ENCODE results near the gene AXIN1.
"Not testable (repeated sequence)": the region's sequence is repeated elsewhere in the genome, so short reads cannot be mapped to it uniquely, and the experiment has no call there.

The AXIN1 gene

GRCh38 chr16:381012-381788 is 28.7 kb upstream of the AXIN1 start:
- peak in 3 of 6 experiments; percentile 43 to 55 (median 47) for DNase-seq

DNA sequence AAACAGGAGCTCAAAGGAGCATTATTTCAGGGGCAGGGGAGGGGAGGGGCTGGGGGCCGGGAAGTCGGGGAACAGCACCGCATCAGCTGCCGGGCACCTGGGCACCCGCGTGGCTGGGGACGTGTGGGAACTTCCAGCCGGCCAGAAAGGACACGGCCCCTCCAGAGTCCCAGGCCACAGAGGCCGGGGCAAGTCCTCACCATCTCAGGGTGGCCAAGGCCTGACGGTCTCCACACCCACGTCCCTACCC is 28.2 kb upstream of the AXIN1 start:
- no peak for DNase-seq

- peak in 5 of 6 experiments; percentile 17 to 51 (median 39) for DNase-seq
These were observed 27.6 kb upstream of the AXIN1 start for GRCh38 chr16:379961-380761.

- no peak for DNase-seq
These were observed 26.8 kb upstream of the AXIN1 start for GRCh38 chr16:379183-379960.

DNA sequence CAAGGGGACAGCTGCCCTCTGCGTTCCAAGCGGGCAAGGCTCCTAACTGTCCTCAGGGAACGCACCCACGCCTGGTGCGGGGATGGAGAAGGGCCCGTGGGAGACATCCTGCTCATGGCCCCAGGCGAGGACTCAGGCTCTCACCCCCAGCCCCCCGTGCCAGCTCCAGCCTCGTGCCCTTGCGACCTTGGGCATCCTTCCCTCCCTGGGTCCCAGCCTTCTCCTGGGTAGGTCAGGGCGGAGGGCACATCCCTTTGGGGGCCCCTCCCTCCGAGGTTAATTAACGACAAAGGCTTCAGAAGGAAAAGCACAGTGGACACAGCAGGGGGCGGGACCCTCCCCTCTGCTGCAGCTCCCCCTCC is 26.3 kb upstream of the AXIN1 start:
- no peak for DNase-seq

GRCh38 chr16:378113-378820 is 25.7 kb upstream of the AXIN1 start:
- DNase-seq, result not testable (repeated sequence)

DNA sequence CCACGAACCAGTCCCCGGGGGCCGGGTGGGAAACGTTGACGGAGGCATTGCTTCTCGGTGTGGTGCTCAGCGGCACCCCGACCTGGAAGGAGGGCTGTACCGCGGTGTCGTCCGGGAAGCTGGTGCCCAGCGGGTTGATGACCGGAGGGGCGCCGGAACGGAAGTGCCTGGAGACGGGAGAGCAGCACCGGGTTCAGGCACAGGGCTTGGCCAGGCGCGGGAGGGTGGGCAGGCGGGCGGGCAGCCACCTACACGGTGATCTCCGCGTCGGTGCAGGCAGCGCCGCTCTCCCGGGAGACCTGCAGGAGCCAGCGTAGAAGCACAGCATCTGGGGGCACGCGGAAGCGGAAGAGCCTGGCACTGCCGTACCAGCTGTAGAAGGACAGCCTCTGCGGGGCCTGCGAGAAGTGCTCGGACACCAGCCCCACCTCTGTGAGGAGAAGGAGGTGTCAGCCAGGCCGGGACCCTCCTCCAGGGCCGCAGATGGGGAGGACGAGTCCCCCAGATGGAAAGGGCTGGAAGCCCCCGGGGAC is 25.0 kb upstream of the AXIN1 start:
- DNase-seq, result no peak

DNA sequence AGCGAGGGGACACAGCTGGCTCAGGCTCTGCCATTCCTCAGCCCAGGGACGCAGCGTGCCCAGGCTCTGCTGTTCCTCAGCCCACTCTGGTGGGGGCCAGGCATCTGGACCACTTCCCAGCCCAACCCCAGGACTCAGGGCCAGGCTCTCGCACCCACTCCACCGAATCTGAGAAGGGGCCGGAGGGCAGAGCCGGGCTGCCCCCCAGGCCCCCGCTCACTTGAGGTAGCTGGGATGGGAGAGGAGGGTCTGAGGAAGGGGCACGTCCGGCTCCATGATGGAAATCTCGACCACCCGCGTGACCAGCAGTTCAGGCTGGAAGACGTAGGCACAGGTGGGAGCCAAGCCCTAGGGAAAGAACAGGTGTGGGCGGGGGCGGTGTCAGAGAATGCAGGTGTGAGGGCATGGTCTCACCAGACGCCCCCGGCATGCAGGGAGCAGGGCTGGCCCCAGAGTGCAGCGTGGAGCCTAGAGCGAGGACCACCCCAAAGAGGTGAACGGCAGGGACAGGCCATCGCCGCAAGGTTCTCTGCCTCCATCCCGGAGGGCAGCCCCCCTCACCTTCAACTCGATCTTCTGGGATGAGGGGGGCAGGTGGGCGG is 24.4 kb upstream of the AXIN1 start:
- DNase-seq, result no peak

DNA sequence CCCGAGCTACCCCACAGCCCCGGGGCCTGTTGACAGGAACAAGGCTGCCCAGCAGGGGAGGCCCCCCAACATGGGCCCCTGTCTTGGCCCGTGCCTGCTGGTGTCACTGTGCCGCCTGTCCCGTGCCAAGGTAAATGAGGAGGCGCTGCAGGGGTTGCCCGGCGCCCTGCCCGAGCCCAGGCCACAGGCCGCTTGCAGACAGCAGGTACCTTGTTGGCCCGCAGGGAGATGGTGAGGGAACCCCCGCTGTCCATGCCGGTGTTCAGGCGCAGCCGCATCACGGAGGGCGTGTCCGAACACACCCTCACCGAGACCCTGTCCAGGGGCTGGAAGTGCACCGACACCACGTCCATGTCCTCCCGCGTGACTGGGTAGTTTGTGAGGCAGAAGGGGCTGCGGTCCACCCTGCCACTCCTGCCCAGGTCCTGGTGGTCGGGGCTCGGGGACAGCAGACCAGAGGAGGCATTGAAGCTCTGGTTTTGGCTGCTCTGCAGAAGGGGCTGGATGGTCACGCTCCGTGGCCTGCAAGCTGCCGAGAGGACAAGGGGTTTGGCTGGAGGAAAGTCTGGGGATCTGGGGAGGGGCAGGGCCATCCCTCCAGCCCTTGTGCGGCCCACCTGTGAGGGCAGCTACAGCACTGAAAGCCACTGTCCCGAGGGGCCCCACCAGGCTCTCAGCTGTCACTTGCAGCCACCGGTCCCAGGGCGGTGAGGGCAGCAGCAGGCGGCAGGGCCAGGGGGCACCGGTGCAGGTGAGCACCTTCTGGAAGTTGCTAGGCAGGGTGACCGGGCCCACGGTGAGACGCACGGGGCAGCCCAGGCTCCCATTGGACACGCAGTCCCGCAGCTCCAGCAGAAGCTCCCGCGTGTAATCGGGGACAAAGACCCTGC is 23.6 kb upstream of the AXIN1 start:
- DNase-seq, result no peak

GRCh38 chr16:375212-375611 is 22.7 kb upstream of the AXIN1 start:
- no peak for DNase-seq

DNA sequence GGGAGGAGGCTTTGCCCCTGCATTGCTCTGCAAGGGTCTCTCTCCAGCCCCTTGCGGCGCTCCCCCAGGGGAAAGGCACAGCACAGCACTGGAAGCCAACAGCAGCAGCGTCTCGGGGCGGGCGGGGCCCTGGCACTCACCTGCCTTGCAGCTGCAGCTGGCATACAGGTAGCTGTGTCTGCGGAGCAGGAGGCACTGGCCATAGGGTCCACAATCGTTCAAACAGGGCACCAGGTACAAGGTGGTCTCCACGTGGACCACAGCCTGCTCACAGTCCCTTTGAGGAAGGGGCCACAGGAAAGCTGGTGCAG is 22.0 kb upstream of the AXIN1 start:
- no peak for DNase-seq

DNA sequence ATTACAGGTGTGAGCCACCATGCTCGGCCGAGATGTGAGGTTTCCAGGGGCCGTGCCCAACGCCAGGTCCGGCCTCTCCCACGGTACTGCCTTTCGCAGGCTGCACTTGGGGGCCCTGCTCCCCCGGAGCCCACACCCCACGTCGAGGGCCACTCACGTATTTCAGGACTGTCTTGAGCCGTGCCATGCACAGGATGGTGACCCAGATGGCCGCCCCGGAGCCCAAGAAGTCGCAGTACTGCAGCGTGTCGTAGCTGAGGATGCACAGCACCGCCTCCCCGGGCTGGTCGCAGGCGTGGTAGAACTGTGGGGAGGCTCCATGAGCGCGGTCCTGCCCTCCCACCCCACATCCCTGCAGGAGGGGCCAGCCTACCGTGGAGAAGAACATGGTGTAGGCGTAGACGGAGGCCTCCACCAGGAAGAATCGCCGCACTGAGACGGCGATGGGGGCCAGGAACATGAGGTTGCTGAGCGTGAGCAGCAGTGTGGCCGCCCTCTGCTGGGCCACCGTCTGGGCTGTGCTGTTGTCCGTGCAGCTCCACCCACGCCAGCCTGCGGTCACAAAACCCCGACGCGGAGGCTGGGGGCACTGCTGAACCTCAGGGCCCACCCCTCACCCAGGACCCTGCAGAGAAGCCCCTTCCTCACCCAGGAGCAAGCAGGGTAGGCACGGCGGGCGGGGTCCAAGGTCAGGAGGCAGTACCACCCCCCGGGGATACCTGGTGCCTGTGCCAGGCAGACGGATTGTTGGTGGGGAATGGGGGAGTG is 21.5 kb upstream of the AXIN1 start:
- DNase-seq, result no peak

- no peak for DNase-seq
These were observed 20.6 kb upstream of the AXIN1 start for GRCh38 chr16:373020-373598.

DNA sequence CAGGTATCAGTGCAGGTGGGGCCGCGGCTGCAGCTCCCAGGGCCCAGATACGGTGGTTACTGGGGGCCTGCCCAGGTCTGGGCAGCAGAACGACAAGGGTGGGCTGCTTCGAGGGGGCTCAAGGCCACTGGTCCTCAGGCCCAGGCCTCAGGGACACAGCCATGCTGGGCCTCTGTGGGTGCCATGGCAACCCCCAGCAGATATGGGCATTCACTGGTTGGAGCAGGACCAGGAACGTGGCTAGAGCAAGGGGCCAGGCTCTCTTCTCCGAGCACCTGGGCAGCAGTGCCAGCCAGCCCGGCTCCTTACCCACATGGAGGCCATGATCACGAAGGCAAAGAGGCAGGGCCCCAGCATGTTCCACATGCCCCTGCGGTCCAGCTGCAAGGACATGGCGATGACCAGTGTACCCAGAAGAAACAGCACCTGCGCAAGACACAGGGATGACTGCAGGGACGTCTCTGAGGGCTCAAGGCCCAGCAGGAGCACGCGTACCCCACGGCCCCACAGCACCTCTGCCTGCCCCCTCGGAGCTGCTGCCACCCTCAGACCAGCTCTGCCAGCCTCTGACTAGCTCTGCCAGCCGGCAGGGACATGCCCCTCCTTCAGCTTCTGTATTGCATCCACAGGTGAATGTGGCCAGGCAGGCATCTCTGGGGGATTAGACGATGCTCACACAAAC is 19.9 kb upstream of the AXIN1 start:
- no peak for DNase-seq

- DNase-seq, result no peak
These were observed 19.2 kb upstream of the AXIN1 start for GRCh38 chr16:371515-372301.

GRCh38 chr16:370979-371514 is 18.5 kb upstream of the AXIN1 start:
- DNase-seq, result no peak

DNA sequence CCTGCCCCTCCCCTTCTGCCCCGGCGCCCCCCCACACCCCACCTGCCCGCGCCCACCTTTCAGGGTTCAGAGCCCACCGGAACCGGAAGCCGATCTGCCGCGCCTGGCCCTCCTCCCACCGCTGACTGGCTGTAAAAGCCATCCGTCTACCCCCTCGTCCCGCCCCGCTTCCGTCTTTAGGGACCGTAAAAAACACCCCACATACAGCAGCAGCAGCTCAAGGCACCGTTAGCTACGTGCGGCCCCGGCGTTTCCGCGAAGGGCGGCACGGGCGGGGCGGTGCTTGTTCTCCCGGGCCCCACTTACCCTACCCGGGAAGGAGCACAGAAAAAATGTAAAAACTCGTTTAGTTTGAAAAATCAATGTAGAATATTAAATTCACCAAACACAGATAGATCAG is 17.9 kb upstream of the AXIN1 start, which contains the start of gene MRPL28:
MRPL28 (minus strand) TSS at position 96 of the 400 bp plus-strand sequence. CDS start 320 bp downstream, outside the sequence.
- peak; percentile 85 to 91 (median 88) for DNase-seq

- DNase-seq, result no peak
These were observed 17.4 kb upstream of the AXIN1 start for GRCh38 chr16:369866-370436.
